HG02840 (cell line): Measurements from ENCODE around the gene SLC25A6.
"Not testable (repeated sequence)": the region's sequence is repeated elsewhere in the genome, so short reads cannot be mapped to it uniquely, and the experiment has no call there.

Source experiments
- ATAC-seq: cut with Tn5 transposase; IDR thresholded peaks from one replicate; pipeline ENCODE4 v1.9.1; 2021; ENCODE audit warnings: mild to moderate bottlenecking, moderate library complexity, moderate number of reproducible peaks; ENCODE audit not compliant: unreplicated experiment, low FRiP score

The SLC25A6 gene

GRCh38 chrX:1416327-1416784, 24.4 kb upstream of the SLC25A6 start:
- ATAC-seq: no peak

GRCh38 chrX:1412551-1413161, 20.7 kb upstream of the SLC25A6 start:
- ATAC-seq: no peak

DNA sequence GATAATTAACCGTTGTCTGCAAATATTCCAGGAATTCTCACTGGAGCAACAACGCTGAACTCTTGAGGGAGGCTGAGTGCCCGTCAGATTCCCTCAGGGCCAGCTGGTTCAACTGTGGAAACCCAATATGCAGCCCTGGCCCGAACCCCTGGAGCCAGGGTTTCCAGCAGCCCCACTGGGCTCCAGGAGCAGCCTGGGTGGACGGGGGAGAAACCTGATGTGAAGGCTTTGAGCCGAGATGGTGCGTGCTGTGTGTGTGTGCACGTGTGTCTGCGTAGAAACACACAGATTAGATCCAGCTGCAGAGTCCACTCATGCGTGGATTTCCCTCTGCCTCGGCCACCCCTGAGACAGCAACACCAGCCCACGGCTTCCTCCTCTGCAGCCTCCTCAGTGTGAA, 19.4 kb upstream of the SLC25A6 start:
- ATAC-seq: no peak

DNA sequence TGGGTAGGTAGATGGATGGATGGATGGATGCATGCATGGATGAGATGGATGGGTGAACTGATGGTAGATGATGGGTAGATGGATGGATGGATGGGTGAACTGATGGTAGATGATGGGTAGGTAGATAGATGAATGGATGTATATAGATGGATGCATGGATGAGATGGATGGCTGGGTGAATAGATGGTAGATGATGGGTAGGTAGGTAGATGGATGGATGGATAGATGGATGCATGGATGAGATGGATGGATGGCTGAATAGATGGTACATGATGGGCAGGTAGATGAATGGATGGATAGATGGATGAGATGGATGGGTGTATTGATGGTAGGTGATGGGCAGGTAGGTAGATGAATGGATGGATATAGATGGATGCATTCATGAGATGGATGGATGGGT, 15.1 kb upstream of the SLC25A6 start:
- no peak for ATAC-seq

GRCh38 chrX:1405769-1406168, 13.9 kb upstream of the SLC25A6 start:
- ATAC-seq: not testable (repeated sequence)

DNA sequence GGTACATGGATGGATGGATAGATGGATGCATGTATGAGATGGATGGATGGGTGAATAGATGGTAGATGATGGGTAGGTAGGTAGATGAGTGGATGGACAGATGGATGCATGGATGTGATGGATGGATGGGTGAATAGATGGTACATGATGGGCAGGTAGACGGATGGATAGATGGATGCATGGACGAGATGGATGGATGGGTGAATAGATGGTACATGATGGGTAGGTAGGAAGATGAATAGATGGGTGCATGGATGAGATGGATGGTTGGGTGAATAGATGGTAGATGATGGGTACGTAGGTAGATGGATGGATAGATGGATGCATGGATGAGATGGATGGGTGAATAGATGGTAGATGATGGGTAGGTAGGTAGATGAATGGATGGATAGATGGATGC, 12.0 kb upstream of the SLC25A6 start:
- not testable (repeated sequence) for ATAC-seq

DNA sequence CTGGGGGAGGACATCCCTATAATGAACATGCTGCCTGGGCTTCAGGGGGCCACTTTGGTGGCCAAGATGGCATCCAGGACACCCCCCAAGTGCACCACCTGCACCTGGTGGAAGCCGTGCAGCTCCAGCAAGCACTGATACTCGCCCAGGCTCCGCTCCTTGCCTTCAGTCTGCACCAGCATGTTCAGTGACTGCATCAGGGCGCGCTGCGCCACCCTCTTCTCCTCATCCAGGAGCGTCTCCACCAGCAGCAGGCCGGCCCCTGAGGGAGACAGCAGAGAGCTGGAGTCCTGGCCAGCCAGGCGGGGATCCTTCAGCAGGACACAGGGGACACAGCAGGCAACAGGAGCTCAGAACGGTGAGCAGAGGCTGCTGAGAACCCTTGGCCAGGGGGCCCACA, 11.3 kb upstream of the SLC25A6 start:
- no peak for ATAC-seq

DNA sequence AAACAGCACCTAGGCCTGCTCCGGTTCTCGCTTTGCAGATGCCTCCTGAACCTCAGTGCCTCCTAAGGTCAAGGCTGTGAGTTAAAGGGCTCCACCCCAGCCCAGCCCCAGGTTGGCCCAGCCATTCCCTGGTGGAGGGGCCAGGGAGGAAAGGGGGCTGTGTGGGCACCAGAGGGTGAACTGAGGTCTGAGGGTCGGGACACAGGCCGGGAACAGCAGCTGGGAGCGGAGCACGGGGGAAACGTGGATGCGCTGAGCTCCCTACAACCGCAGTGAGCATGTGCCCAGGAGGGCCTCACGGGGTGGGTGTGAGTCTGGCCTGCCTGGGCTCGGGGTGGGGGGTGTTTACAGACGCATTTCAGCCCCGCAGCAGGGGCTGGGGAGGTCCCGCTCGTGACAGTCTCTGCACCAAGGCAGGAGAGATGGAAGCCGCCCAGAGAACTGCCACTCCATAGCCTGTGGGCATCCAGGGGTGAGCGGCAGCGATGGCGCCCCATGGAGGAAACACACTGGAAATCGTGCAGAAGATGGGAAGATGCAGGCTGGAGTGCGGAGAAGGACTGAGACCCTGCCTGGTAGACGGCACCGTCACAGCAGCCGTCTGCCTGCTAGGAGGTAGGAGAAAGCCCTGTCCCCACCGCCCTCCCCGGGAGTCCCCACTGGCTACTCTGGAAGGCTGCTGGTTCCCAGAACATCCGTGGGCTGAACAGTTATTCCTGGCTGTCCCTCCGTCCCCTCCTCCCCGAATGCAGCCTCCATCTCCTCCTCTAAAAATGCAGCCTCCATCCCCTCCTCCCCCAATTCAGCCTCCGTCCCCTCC, 9.9 kb upstream of the SLC25A6 start:
- ATAC-seq: no peak

GRCh38 chrX:1400742-1401471, 9.0 kb upstream of the SLC25A6 start:
- ATAC-seq: no peak

- ATAC-seq: no peak
Measured at GRCh38 chrX:1400049-1400448, 8.1 kb upstream of the SLC25A6 start.

- no peak for ATAC-seq
Measured at GRCh38 chrX:1398431-1399340, 6.8 kb upstream of the SLC25A6 start.

DNA sequence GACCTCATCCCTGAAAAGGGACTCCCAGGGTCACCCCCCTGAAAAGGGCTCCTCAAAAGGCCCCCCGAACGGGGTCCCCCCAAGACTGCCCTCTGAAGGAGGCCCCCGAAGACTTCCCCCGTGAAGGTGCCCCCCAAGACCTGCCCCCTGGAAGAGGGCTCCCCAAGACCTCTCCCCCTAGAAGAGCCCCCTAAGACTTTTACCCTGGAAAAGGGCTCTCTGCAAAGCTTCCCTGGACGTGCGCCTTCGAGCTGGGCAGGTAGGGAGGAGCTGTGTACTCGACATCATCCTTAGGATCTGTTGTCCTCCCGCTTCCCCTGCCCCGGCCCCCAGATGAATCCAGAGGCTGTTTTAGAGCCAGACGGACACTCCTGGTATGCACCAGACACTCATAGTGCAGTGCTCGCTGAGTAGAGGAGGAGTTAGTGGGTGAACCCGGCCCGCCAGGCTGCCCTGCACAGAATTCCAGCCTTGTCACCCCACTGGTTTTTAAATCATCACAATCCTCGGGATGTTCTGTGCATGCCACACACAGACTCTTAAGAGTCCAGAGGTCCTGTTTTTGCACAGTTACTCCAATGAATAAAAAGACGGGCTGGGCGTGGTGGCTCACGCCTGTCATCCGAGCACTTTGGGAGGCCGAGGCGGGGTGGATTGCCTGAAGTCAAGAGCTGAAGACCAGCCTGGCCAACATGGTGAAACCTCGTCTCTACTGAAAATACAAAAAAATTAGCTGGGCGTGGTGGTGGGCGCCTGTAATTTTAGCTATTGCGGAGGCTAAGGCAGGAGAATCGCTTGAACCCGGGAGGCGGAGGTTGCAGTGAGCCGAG, 5.7 kb upstream of the SLC25A6 start:
- no peak for ATAC-seq

DNA sequence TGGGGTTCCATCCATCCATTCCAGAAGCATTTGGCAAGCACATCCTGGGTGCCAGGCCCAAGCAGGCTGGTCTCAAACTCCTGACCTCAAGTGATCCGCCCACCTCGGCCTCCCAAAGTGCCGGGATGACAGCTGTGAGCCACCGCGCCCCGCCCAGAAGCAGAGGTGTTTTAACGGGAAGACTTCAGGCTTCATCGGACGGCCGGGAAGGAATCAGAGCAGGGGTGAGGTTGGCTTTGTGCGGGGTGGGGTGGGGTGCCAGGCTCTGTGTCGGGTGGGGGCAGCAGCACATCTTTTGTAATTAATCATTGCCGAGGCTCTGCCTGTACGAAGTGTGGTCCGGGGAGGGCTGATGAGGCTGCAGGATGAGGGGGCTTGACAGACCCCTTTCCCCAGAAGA, 5.1 kb upstream of the SLC25A6 start:
- ATAC-seq: no peak

DNA sequence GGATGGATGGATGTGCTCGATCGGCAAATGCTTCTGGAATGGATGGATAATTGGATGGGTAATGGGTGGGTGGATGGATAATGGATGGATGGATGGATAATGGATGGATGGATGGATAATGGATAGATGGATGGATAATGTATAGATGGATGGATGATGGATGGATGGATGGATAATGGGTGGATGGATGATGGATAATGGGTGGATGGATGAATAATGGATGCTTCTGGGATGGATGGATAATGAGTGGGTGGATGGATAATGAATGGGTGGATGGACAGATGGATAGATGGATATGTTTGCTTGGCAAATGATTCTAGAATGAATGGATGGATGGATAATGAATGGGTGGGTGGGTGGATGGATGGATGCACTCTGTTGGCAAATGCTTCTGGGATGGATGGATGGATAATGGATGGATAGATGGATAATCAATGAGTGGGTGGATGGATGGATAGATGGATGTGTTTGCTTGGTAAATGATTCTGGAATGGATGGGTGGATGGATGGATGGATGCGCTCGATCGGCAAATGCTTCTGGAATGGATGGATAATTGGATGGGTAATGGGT, 3.8 kb upstream of the SLC25A6 start:
- ATAC-seq: no peak

DNA sequence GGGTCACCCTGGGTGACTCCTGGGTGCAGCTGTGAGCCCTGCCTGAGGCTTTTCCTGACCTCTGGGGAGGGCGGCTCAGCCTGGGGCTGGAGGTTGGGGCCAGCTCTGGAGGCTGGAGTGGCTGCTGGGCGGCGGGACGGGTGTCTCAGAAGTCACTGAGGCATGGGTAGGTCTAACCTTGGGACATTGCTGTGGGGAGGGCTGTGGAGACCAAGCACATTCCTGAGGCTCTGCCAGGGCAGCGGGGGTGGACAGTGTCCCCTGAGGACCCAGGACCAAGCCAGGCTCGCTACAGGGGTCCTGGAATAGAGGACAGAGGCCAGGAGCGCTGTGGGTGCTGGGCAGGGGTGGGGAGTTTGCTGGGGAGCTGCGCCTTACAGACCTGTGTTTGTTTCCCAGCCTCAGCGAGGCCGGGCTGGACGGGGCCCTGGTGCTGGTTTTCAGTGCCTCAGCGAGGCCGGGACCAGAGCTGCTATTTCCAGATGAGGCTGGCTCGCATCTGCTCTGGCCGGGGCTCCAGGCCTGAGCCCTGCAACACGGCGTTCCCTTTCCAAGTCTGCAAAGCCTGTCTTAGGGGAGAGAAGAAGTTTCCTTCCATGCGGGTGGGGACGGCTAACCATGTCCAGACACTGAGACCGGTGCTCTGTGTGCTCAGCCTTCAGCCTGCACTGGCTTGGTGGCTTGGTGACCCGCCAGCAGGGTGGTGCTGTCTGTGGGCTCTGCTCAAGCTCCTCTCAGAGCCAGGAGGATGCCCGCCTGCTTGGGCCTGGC, 3.0 kb upstream of the SLC25A6 start:
- no peak for ATAC-seq

- ATAC-seq: no peak
Measured at GRCh38 chrX:1393871-1394615, 2.1 kb upstream of the SLC25A6 start.

GRCh38 chrX:1392376-1393068, 609 bp upstream of the SLC25A6 start:
- peak; percentile 13 for ATAC-seq
